ENCODE measurements around the gene KNCN. TPM values are rescaled to one million over a fixed set of nuclear protein-coding genes. Genes with fewer than 3 reads are reported as not detected.

Gene KNCN
- polyA plus RNA-seq, 1 donor from 2014 or later = not detected

DNA sequence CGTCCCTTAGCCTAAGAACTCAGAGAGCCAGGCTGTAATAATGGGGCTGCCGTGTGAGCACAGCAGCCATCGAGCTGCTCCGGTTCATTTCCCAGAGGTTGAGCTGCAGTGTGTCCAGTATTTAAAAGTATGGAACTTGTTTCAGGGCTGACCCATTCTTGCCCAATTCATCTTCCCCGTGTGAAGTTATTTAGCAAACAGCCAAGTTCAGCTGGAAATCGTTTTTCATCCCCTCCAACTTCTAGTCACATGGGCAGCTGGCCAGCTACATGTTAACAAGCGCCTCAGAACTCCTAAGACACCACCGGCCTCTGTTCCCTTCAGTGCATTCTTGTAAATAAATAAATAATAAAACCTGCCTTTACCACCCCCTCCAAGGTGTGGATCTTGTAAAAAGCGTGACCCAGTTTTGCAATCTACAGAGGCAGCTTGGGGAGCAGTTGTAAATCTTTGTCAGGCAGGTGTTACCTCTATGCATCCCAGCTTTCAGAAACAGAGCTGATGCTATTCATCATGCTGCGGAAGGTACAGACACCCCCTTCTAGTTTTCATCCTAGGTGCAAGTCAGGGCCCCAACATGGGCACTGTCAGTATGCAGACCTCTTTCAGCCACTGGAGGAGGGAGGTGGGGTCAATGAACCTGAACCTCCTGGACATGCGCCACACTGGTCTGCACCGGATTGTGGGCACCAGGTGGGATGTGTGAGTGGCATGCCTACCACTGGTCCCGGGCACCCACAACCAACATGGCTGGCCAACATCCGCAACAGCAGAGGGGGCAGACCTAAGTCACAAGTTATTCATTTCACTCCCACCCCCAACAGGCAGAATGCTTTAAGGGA, 18.7 kb upstream of the KNCN start:
- Histone ChIP-seq H4K20me1 (ENCODE audit: insufficient read depth) (no peaks in the 10 kb centered on the region), H3K27ac (ENCODE audit: low read length) (no peak overlapping the region), H3K79me2 (replicated peaks; ENCODE audit: insufficient read depth, low read length) (no peaks in the 10 kb centered on the region), H3K4me2 (ENCODE audit: low read length) (no peak overlapping the region), H2AFZ (ENCODE audit: low read depth, low read length) (no peak overlapping the region), H3K4me3 (ENCODE audit: low read length) (no peak overlapping the region), H3K36me3 (ENCODE audit: insufficient read depth, low read length) (peaks cover 5% of the 10 kb centered on the region), H3K9ac (ENCODE audit: low read length) (no peak overlapping the region), H3K9me2 (ENCODE audit: insufficient read depth, low read length) (no peaks in the 10 kb centered on the region), H3F3A (ENCODE audit: insufficient read depth, low read length, poor library complexity, severe bottlenecking) (no peaks in the 10 kb centered on the region), H3K27me3 (ENCODE audit: insufficient read depth, low read depth, low read length) (no peaks in the 10 kb centered on the region), H3K9me3 (ENCODE audit: low read length) (peaks cover 6% of the 10 kb centered on the region)
- TF ChIP-seq MXI1 (conservative IDR thresholded peaks at IDR 0.05; ENCODE audit: poor library complexity, severe bottlenecking) (no peak), SMC3 (conservative IDR thresholded peaks at IDR 0.05; ENCODE audit: poor library complexity) (no peak), RAD21 (conservative IDR thresholded peaks at IDR 0.05) (no peak), EZH2 (IDR thresholded peaks at IDR 0.05; ENCODE audit: borderline replicate concordance, insufficient read depth, low read length, poor library complexity, severe bottlenecking) (no peak), TAF1 (IDR thresholded peaks at IDR 0.05; ENCODE audit: low read depth) (no peak), EP300 (conservative IDR thresholded peaks at IDR 0.05; ENCODE audit: poor library complexity, severe bottlenecking) (no peak), POLR2AphosphoS5 (IDR thresholded peaks at IDR 0.05) (no peak)
- TF ChIP-seq, protein P1, sequence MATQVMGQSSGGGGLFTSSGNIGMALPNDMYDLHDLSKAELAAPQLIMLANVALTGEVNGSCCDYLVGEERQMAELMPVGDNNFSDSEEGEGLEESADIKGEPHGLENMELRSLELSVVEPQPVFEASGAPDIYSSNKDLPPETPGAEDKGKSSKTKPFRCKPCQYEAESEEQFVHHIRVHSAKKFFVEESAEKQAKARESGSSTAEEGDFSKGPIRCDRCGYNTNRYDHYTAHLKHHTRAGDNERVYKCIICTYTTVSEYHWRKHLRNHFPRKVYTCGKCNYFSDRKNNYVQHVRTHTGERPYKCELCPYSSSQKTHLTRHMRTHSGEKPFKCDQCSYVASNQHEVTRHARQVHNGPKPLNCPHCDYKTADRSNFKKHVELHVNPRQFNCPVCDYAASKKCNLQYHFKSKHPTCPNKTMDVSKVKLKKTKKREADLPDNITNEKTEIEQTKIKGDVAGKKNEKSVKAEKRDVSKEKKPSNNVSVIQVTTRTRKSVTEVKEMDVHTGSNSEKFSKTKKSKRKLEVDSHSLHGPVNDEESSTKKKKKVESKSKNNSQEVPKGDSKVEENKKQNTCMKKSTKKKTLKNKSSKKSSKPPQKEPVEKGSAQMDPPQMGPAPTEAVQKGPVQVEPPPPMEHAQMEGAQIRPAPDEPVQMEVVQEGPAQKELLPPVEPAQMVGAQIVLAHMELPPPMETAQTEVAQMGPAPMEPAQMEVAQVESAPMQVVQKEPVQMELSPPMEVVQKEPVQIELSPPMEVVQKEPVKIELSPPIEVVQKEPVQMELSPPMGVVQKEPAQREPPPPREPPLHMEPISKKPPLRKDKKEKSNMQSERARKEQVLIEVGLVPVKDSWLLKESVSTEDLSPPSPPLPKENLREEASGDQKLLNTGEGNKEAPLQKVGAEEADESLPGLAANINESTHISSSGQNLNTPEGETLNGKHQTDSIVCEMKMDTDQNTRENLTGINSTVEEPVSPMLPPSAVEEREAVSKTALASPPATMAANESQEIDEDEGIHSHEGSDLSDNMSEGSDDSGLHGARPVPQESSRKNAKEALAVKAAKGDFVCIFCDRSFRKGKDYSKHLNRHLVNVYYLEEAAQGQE (IDR thresholded peaks at IDR 0.05; ENCODE audit: borderline replicate concordance) = no peak
- TF ChIP-seq, protein P2, sequence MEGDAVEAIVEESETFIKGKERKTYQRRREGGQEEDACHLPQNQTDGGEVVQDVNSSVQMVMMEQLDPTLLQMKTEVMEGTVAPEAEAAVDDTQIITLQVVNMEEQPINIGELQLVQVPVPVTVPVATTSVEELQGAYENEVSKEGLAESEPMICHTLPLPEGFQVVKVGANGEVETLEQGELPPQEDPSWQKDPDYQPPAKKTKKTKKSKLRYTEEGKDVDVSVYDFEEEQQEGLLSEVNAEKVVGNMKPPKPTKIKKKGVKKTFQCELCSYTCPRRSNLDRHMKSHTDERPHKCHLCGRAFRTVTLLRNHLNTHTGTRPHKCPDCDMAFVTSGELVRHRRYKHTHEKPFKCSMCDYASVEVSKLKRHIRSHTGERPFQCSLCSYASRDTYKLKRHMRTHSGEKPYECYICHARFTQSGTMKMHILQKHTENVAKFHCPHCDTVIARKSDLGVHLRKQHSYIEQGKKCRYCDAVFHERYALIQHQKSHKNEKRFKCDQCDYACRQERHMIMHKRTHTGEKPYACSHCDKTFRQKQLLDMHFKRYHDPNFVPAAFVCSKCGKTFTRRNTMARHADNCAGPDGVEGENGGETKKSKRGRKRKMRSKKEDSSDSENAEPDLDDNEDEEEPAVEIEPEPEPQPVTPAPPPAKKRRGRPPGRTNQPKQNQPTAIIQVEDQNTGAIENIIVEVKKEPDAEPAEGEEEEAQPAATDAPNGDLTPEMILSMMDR (IDR thresholded peaks at IDR 0.05; ENCODE audit: poor library complexity, severe bottlenecking) = no peak

DNA sequence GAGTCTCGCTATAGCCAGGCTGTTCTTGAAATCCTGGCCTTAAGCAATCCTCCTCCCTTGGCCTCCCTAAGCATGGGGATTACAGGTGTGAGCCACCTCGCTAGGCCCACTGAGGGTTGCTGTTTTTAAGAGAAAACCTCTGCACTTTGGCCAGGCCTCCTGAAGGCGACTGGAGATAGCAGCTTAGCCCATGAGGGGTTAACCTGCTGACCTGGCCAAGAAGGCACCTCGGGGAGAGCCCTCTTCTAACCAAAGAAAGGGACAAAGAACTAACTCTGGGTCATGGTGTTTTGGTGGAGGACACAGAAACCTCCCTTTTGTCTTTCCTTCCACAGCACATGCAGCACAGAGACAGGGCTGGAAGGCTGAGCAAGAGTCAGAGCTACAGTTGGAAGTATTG, 17.7 kb upstream of the KNCN start:
- H3K9me3 ChIP-seq (ENCODE audit: low read length) = peaks cover 6% of the 10 kb centered on the region
- no peak overlapping the region for H3K4me3 ChIP-seq (ENCODE audit: low read length)
- no peaks in the 10 kb centered on the region for H3K27me3 ChIP-seq (ENCODE audit: insufficient read depth, low read depth, low read length)
- no peaks in the 10 kb centered on the region for H3K9me2 ChIP-seq (ENCODE audit: insufficient read depth, low read length)
- no peak overlapping the region for H2AFZ ChIP-seq (ENCODE audit: low read depth, low read length)
- TF ChIP-seq, protein P2 (IDR thresholded peaks at IDR 0.05; ENCODE audit: poor library complexity, severe bottlenecking) = no peak
- TF ChIP-seq EP300 (conservative IDR thresholded peaks at IDR 0.05; ENCODE audit: poor library complexity, severe bottlenecking) = no peak
- H3K79me2 ChIP-seq (replicated peaks; ENCODE audit: insufficient read depth, low read length) = no peaks in the 10 kb centered on the region
- no peak overlapping the region for H3K9ac ChIP-seq (ENCODE audit: low read length)
- H4K20me1 ChIP-seq (ENCODE audit: insufficient read depth) = no peaks in the 10 kb centered on the region
- peaks cover 5% of the 10 kb centered on the region for H3K36me3 ChIP-seq (ENCODE audit: insufficient read depth, low read length)
- no peaks in the 10 kb centered on the region for H3F3A ChIP-seq (ENCODE audit: insufficient read depth, low read length, poor library complexity, severe bottlenecking)
- H3K27ac ChIP-seq (ENCODE audit: low read length) = no peak overlapping the region
- no peak overlapping the region for H3K4me2 ChIP-seq (ENCODE audit: low read length)
